PFSK-1 (cell line): Measurements from ENCODE around the gene TMPRSS9.

Source experiments
- FOXP2 ChIP-seq: optimal IDR thresholded peaks from 2 replicates; pipeline ENCODE3; 2011; ENCODE audit warnings: borderline replicate concordance, control low read depth, inconsistent platforms; ENCODE audit not compliant: insufficient read depth; ENCODE audit errors: extremely low read length, extremely low read depth
- POLR2AphosphoS5 ChIP-seq: IDR thresholded peaks from 2 replicates; pipeline ENCODE4 v1.6.1; 2012; ENCODE audit warnings: low read depth, mild to moderate bottlenecking, control low read depth, low read length, moderate library complexity
- REST ChIP-seq, 2 experiments: IDR thresholded peaks; 2 replicates each; pipeline versions ENCODE4 v1.6.1 to v1.8.0; 2011 to 2012; ENCODE audit warnings: low read depth in 2 of 2, low read length in 2 of 2, control low read depth in 1 of 2, inconsistent platforms in 1 of 2, mild to moderate bottlenecking in 1 of 2, moderate library complexity in 1 of 2; ENCODE audit not compliant: insufficient read depth in 1 of 2
- SIN3A ChIP-seq: IDR thresholded peaks from 2 replicates; pipeline ENCODE4 v1.6.1; 2012; ENCODE audit warnings: mild to moderate bottlenecking, low read length, moderate library complexity, borderline replicate concordance; ENCODE audit not compliant: insufficient read depth
- TAF1 ChIP-seq: IDR thresholded peaks from 2 replicates; pipeline ENCODE4 v1.6.1; 2012; ENCODE audit warnings: low read length, control low read depth, borderline replicate concordance; ENCODE audit not compliant: insufficient read depth

TMPRSS9 gene

GRCh38 chr19:2344381-2344870 lies 15.6 kb upstream of the TMPRSS9 start:
- TF ChIP-seq REST (IDR thresholded peaks at IDR 0.05; ENCODE audit: insufficient read depth in 1 of 2, low read depth in 2 of 2, low read length in 2 of 2) (peak in 1 of 2 experiments; percentile 57; a peak in 1 of 4 replicates), FOXP2 (no peak), SIN3A (no peak), TAF1 (no peak), POLR2AphosphoS5 (no peak)

GRCh38 chr19:2345076-2345475 lies 15.0 kb upstream of the TMPRSS9 start:
- TF ChIP-seq TAF1 (no peak), REST (IDR thresholded peaks at IDR 0.05; ENCODE audit: insufficient read depth in 1 of 2, low read depth in 2 of 2, low read length in 2 of 2) (no peak), POLR2AphosphoS5 (no peak), FOXP2 (no peak), SIN3A (no peak)

- no peak for TF ChIP-seq REST (IDR thresholded peaks at IDR 0.05; ENCODE audit: insufficient read depth in 1 of 2, low read depth in 2 of 2, low read length in 2 of 2)
- no peak for TF ChIP-seq TAF1
- TF ChIP-seq POLR2AphosphoS5: no peak
- no peak for TF ChIP-seq SIN3A
- no peak for TF ChIP-seq FOXP2
These were observed 14.0 kb upstream of the TMPRSS9 start for GRCh38 chr19:2345794-2346663.

DNA sequence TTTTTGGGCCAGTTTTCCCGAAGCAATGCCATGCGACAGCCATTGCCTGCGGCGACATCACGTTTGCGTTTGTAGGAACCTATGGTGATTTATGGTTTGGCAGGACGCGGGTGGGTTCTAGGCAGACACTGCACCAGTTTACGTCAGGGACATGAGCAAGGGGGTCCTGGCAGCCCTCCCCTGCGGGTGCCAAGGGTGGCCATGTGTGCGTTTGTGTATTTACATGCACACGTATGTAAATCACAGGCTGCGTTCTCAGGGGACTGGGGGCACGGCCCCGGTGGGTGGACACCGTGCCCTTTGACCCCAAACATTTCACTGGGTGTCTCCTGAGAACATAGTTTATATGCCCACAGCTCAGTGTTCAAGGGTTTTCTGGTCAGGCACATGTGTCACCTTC lies 9.4 kb upstream of the TMPRSS9 start:
- TF ChIP-seq FOXP2: no peak
- TF ChIP-seq POLR2AphosphoS5: no peak
- TF ChIP-seq TAF1: no peak

GRCh38 chr19:2351591-2351990 lies 8.5 kb upstream of the TMPRSS9 start:
- no peak for TF ChIP-seq TAF1
- no peak for TF ChIP-seq REST (IDR thresholded peaks at IDR 0.05; ENCODE audit: insufficient read depth in 1 of 2, low read depth in 2 of 2, low read length in 2 of 2)
- no peak for TF ChIP-seq POLR2AphosphoS5
- TF ChIP-seq SIN3A: no peak
- no peak for TF ChIP-seq FOXP2
